ENCODE data around the gene PRSS16.
"Not testable (repeated sequence)": the region's sequence is repeated elsewhere in the genome, so short reads cannot be mapped to it uniquely, and the experiment has no call there.

Gene PRSS16

GRCh38 chr6:27247133-27247836 is at the start of gene PRSS16:
Gene PRSS16 (plus strand): TSS chr6:27247701. CDS start chr6:27247738, 37 bp downstream.
- in situ Hi-C loops (cut with MboI; ENCODE audit: low pct_unique_long_range_greater_than_20kb, low sequenced_read_pairs, unreplicated experiment), result no loop called here
- TF ChIP-seq, protein P1, sequence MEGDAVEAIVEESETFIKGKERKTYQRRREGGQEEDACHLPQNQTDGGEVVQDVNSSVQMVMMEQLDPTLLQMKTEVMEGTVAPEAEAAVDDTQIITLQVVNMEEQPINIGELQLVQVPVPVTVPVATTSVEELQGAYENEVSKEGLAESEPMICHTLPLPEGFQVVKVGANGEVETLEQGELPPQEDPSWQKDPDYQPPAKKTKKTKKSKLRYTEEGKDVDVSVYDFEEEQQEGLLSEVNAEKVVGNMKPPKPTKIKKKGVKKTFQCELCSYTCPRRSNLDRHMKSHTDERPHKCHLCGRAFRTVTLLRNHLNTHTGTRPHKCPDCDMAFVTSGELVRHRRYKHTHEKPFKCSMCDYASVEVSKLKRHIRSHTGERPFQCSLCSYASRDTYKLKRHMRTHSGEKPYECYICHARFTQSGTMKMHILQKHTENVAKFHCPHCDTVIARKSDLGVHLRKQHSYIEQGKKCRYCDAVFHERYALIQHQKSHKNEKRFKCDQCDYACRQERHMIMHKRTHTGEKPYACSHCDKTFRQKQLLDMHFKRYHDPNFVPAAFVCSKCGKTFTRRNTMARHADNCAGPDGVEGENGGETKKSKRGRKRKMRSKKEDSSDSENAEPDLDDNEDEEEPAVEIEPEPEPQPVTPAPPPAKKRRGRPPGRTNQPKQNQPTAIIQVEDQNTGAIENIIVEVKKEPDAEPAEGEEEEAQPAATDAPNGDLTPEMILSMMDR (IDR thresholded peaks at IDR 0.05; ENCODE audit: extremely low read depth, insufficient read depth, missing control alignments), result no peak
- DNase-seq (ENCODE audit: low spot score), result no peak

DNA sequence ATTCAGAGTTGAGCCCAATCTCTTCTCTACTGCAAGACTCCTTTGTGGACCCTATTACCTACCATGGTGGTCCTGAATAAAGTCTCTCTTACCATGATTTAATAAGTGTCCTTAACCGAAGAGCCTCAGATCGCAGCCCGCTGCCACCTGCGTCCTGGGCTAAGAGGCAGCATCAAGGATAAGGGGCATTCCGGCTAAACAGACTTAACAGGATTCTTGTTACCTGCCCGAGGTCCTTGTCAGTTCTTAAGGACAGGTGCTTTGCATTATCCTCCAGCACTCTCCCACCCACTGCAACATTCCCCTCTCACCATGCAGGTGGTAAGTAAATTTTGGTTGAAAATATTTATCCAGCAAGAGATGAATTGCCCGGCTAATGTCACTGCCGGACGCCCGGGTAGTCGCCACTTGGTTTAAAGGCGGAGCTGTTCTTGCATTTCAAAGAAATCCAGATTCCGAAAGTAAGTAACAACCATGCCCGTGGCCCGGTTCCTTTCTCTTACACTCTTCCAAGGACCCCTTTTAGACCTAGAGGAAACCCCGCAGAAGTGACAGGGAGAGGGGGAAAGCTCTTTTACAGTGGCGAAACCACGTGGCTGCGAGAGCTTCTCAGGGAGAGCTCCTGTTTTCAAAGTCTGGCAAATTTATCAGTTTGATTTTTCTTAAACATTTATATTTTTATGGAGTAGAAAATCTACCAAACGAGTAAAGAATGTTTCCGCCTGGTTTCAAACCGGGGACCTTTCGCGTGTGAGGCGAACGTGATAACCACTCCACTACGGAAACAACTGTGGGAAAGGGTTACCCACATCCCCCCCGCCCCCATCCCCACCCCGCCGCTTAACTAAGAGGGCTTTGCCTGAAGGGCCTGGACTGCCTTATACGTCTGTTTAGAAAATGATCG is 41.9 kb upstream of the PRSS16 start:
- TF ChIP-seq, protein P1 (IDR thresholded peaks at IDR 0.05; ENCODE audit: extremely low read depth, insufficient read depth, missing control alignments), result no peak
- in situ Hi-C loops (cut with MboI; ENCODE audit: low pct_unique_long_range_greater_than_20kb, low sequenced_read_pairs, unreplicated experiment), result no loop called here
- DNase-seq (ENCODE audit: low spot score), result peak; percentile 53

GRCh38 chr6:27206806-27207205 is 40.7 kb upstream of the PRSS16 start:
- no peak for DNase-seq (ENCODE audit: low spot score)
- TF ChIP-seq, protein P1 (IDR thresholded peaks at IDR 0.05; ENCODE audit: extremely low read depth, insufficient read depth, missing control alignments), result no peak
- in situ Hi-C loops (cut with MboI; ENCODE audit: low pct_unique_long_range_greater_than_20kb, low sequenced_read_pairs, unreplicated experiment), result no loop called here

GRCh38 chr6:27208042-27208441 is 39.5 kb upstream of the PRSS16 start:
- no peak for DNase-seq (ENCODE audit: low spot score)

GRCh38 chr6:27209196-27209595 is 38.3 kb upstream of the PRSS16 start:
- TF ChIP-seq, protein P1 (IDR thresholded peaks at IDR 0.05; ENCODE audit: extremely low read depth, insufficient read depth, missing control alignments), result no peak
- in situ Hi-C loops (cut with MboI; ENCODE audit: low pct_unique_long_range_greater_than_20kb, low sequenced_read_pairs, unreplicated experiment), result no loop called here
- no peak for DNase-seq (ENCODE audit: low spot score)

More at GRCh38 chr6:27208042-27208441, 39.5 kb upstream of the PRSS16 start:
- in situ Hi-C loops (cut with MboI; ENCODE audit: low pct_unique_long_range_greater_than_20kb, low sequenced_read_pairs, unreplicated experiment), result no loop called here
- TF ChIP-seq, protein P1 (IDR thresholded peaks at IDR 0.05; ENCODE audit: extremely low read depth, insufficient read depth, missing control alignments), result no peak

DNA sequence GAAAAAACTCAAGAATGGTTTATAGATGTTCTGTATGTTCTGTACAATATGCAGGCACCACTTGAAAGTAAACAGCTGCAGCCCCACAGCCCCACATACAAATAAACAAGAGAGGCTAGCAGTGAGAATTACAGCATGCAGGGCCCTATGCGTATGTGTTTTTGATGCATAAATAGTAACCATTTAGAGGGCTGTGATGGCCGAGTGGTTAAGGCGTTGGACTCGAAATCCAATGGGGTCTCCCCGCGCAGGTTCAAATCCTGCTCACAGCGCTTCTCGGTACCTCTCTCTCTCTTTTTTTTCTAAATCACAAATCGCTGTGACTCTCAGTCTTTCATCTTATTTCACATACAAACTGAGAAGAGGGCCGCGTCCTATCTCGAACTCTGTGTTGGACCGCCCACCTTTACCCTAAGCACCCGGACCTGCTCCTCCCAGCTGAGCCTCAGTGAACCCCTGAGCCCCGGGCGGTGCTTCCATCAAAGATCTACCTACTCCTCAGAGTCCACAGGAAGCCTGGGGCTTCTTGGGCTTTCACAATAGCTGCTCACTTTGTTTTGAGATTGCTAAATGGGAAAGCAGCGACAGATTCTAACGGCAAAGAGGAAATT is 37.7 kb upstream of the PRSS16 start:
- in situ Hi-C loops (cut with MboI; ENCODE audit: low pct_unique_long_range_greater_than_20kb, low sequenced_read_pairs, unreplicated experiment), result no loop called here
- no peak for DNase-seq (ENCODE audit: low spot score)
- TF ChIP-seq, protein P1 (IDR thresholded peaks at IDR 0.05; ENCODE audit: extremely low read depth, insufficient read depth, missing control alignments), result no peak

GRCh38 chr6:27213091-27213517 is 34.4 kb upstream of the PRSS16 start:
- in situ Hi-C loops (cut with MboI; ENCODE audit: low pct_unique_long_range_greater_than_20kb, low sequenced_read_pairs, unreplicated experiment); DNase-seq (ENCODE audit: low spot score): not testable (repeated sequence)

All from GM13977 (cell line).